Stimulated activated CD4-positive, alpha-beta T cell treated with anti-CD3 and anti-CD28 coated beads, Interleukin-1b, Interleukin-23, amount 100 ng/mL, for 4 hours (primary cell): Measurements from ENCODE around the gene CD209.
"Not testable (repeated sequence)": the region's sequence is repeated elsewhere in the genome, so short reads cannot be mapped to it uniquely, and the experiment has no call there.

Experiments used
- DNase-seq, 2 donors: peaks; one replicate each; pipeline ENCODE4 v3.0.0-alpha.2; 2020; ENCODE audit warnings: low read depth in 2 of 2

Gene CD209

GRCh38 chr19:7767487-7767886 is 20.2 kb upstream of the CD209 start:
- DNase-seq: no peak

GRCh38 chr19:7766535-7766934 is 19.2 kb upstream of the CD209 start:
- DNase-seq: no peak

DNA sequence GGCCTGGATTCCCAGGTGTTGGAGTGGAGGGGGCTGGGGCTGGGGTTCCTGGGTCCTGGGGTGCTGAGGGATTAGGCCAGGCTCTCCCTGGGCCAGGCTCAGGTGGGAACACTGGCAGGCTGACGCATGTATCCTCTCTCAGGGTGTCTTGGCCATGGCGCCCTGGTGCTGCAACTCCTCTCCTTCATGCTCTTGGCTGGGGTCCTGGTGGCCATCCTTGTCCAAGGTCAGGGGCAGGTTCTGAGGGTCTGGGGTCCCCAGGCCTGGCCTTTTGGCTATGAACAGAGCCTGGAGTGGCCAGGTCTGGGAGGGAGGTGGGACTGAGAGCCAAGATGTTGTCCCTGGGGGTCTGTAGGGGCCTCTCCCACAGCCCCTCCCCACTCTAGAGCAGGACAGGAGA is 17.7 kb upstream of the CD209 start:
- not testable (repeated sequence) for DNase-seq

DNA sequence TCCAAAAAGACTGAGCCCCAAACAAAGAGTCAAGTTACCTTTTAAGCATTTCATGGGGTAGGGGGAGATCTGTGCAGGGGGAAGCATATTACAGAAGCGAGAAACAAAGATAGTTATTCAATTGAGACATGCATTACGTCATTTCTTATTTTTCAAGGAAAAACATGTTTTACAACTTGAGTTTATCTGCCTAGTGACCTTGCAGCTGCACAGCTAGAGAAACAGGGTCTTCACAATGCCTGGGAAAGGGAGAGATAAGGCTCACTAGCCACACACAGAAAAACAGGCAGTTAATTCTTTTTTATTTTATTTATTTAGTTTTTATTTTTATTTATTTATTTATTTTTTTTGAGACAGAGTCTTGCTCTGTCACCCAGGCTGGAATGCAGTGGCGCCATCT is 16.8 kb upstream of the CD209 start:
- not testable (repeated sequence) for DNase-seq

- no peak for DNase-seq
These were observed 16.4 kb upstream of the CD209 start for GRCh38 chr19:7763696-7764095.

DNA sequence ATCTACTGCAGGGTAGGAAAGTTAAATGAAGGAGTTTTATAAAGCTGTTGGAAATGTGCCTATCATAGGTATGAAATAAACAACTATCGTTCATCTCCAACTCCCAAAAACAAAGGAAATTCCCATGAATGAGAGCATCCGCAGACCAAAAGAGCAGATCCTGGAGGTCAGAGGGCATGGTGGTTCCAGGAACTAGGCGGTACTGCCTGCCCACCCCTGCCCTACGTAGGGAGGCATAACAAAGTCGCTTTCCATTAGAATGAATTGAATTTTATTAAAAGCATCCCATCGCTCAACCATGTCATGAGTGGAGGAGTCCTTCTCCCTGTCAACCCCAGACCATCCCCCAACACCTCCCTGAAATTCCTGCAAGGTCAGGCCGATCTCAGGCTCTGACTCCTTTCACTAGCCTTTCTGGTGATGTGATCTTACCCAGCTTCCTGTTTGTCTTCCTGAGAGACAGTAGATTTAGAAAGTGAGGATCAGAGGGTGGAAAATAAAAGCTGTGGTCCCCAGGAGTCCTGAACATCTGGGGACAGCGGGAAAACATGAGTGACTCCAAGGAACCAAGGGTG is 15.5 kb upstream of the CD209 start, which contains the start of gene CLEC4M:
TSS of gene CLEC4M (plus strand) at position 525 of the 575 bp plus-strand sequence. CDS start at position 549, 24 bp downstream.
- no peak for DNase-seq

GRCh38 chr19:7759156-7759555 is 11.8 kb upstream of the CD209 start:
- no peak for DNase-seq

GRCh38 chr19:7757358-7757757 is 10.0 kb upstream of the CD209 start:
- DNase-seq: no peak

DNA sequence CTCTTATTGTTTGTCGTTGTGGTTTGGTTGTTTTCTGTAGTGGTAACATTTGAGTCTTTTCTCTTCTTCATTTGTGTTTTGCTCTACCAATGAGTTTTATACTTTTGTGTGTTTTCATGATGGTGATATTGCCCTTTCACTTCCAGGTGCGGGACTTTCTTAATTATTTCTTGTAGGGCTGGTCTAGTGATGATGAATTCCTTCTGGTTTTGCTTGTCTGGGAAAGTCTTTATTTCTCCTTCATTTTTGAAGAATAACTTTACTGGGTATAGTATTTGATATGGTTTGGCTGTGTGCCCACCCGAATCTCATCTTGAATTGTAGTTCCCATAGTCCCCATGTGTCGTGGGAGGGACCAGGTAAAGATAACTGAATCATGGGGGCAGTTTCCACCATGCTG is 8.9 kb upstream of the CD209 start:
- no peak for DNase-seq

DNA sequence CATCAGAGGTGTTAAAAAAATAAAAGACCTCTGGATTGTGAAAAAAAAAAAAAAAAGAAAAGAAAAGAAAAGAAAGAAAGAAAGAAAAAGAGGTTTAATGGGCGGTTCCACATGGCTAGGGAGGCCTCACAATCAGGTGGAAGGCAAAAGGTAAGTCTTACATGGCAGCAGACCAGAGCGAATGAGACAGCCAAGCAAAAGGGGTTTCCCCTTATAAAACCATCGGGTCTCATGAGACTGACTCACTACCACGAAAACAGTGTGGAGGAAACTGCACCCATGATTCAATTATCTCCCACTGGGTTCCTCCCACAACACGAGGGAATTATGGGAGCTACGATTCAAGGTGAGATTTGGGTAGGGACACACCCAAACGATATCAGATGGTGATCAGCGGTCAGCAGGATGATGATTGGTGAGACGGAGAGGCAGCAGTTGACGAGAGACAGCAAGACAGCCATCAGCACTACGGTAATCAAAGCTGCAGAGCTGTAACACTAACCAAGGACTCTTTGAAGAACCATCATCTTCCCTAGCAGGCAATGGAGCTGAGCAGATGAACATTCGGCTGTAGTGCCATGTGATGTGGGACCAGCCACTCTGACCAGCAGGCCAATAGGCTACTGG is 3.9 kb upstream of the CD209 start:
- DNase-seq: peak in 1 of 2 donors; percentile 20

DNA sequence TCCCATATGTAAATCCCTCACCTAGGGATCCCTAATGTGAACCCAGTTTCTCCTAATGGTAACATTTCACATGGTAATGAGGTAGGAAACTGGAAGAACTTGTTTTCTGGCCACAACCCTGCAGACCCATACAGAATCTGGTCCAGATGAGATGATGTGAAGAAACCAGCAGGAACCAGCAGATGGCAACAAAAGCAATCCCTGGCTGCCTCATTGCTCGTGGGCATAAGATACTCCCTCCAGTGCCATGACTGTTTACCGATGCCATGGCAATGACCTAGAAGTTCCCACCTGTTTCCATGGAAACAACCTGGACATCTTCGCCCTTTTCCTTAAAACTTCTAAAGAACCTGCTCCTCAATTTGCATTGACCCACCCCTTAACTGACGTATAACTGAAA is 1.4 kb upstream of the CD209 start:
- DNase-seq: no peak

GRCh38 chr19:7748171-7748570 is 837 bp upstream of the CD209 start:
- DNase-seq: no peak

GRCh38 chr19:7746306-7746705 is 1.0 kb downstream of the CD209 start:
- DNase-seq: not testable (repeated sequence)

- DNase-seq: no peak
These were observed 2.3 kb downstream of the CD209 start for GRCh38 chr19:7744871-7745650.

- no peak for DNase-seq
These were observed 3.0 kb downstream of the CD209 start for GRCh38 chr19:7744199-7744786.

- peak in 1 of 2 donors; percentile 8 for DNase-seq
These were observed 3.9 kb downstream of the CD209 start for GRCh38 chr19:7743425-7743841.

- no peak for DNase-seq
These were observed 4.3 kb downstream of the CD209 start for GRCh38 chr19:7742991-7743390.

GRCh38 chr19:7742575-7742974 is 4.8 kb downstream of the CD209 start:
- DNase-seq: no peak

GRCh38 chr19:7740682-7741054 is 6.7 kb downstream of the CD209 start:
- DNase-seq: no peak

DNA sequence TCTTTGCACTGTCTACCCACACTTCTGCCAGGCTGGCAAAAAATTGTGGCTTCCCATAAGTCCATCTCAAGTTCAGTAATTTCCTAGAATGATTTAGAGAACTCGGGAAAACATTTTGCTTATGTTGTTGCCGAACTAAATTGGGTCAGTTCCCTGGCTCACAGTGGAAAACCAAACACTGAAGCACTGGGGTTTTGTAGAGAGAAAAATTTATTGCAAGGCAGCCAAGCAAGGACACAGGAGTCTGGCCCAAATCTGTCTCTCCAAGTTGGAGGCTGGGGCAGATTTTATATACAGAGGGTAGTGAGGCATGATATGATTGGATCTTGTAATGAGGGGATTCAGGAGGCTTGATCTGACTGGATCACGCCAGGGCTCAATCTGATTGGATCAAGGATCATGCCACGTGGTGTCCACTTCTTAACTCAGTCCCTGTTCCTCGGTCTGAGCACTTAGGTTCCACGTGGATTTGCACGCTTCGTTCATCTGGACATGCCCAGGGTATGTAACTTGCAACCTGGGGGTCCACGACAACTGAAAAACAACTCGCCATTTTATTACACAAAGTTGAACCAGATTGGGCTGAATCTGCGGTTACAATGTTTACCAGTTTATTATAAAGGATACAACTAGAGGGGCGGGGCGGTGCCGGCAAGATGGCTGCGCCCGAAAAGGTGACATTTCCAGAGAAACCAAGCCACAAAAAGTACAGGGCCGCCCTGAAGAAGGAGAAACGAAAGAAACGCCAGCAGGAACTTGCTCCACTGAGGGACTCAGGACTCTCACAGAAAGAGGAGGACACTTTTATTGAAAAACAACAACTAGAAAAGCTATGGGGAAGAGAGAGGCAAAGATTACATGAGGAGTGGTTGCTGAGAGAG is 7.3 kb downstream of the CD209 start:
- no peak for DNase-seq

- no peak for DNase-seq
These were observed 8.1 kb downstream of the CD209 start for GRCh38 chr19:7739211-7739755.
